Breast epithelium (tissue), 3 donors: ENCODE data around the gene STK35.

Experiments
- CTCF ChIP-seq, 3 donors: fragments of 450-650 bp; IDR thresholded peaks; one replicate each; pipeline ENCODE4 v1.5.1; 2016 to 2017; ENCODE audit warnings: antibody characterized with exemption in 3 of 3, mild to moderate bottlenecking in 3 of 3, moderate library complexity in 3 of 3
- POLR2A ChIP-seq: fragments of 450-650 bp; IDR thresholded peaks from one replicate; pipeline ENCODE4 v1.6.1; 2016; ENCODE audit warnings: antibody characterized with exemption, mild to moderate bottlenecking, moderate library complexity
- POLR2AphosphoS5 ChIP-seq, 3 donors: sonication (generic); formaldehyde crosslinking; IDR thresholded peaks; one replicate each; pipeline ENCODE4 v1.6.1; 2017; ENCODE audit warnings: antibody characterized with exemption in 3 of 3

GRCh38 chr20:2156224-2156623 is 54.6 kb downstream of the STK35 start:
- no peak for TF ChIP-seq CTCF (IDR thresholded peaks at IDR 0.05)
- TF ChIP-seq POLR2AphosphoS5 (IDR thresholded peaks at IDR 0.05) = no peak
- TF ChIP-seq POLR2A = no peak
